HG03342 (cell line): ENCODE measurements around the gene KRTAP4-9.
"Not testable (repeated sequence)": the region's sequence is repeated elsewhere in the genome, so short reads cannot be mapped to it uniquely, and the experiment has no call there.

ENCODE experiments used
- ATAC-seq: cut with Tn5 transposase; IDR thresholded peaks from one replicate; pipeline ENCODE4 v1.9.1; 2021; ENCODE audit warnings: mild to moderate bottlenecking, moderate library complexity; ENCODE audit not compliant: unreplicated experiment

Gene KRTAP4-9

DNA sequence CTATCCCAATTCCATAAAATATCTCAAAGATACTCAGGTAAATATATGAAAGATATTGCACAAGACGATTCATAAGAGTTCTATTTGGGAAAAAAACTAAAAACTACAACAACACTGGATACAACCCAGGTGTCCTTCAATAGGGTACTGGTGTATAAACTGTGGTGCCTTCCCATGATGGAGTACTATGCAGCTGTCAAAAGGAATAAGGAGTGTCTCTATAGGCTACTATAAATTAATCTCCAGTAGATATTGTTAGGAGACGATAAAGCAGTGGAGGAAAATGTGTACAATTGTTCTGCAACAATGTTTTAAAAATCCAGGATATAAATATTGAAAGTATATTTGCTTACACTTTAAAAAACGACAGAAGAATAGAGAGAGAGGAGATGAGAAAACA lies 21.2 kb downstream of the KRTAP4-9 start:
- no peak for ATAC-seq

GRCh38 chr17:41127371-41127770 lies 22.2 kb downstream of the KRTAP4-9 start:
- ATAC-seq = no peak

GRCh38 chr17:41131979-41132378 lies 26.8 kb downstream of the KRTAP4-9 start:
- ATAC-seq = no peak

GRCh38 chr17:41133880-41134735 lies 28.9 kb downstream of the KRTAP4-9 start:
- no peak for ATAC-seq

DNA sequence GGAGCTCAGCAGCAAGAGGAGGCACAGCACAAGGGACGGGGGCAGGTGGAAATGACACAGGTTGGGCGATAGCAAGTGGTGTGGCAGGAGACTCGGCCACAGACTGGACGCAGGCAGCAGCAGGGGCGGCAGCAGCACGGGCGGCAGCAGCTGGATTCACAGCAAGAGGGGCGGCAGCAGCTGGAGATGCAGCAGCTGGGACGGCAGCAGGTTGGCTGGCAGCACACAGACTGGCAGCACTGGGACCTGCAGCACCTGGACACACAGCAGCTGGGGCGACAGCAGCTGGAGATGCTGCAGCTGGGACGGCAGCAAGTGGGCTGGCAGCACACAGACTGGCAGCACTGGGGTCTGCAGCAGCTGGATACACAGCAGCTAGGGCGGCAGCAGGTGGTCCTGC lies 34.7 kb downstream of the KRTAP4-9 start:
- ATAC-seq = not testable (repeated sequence)

DNA sequence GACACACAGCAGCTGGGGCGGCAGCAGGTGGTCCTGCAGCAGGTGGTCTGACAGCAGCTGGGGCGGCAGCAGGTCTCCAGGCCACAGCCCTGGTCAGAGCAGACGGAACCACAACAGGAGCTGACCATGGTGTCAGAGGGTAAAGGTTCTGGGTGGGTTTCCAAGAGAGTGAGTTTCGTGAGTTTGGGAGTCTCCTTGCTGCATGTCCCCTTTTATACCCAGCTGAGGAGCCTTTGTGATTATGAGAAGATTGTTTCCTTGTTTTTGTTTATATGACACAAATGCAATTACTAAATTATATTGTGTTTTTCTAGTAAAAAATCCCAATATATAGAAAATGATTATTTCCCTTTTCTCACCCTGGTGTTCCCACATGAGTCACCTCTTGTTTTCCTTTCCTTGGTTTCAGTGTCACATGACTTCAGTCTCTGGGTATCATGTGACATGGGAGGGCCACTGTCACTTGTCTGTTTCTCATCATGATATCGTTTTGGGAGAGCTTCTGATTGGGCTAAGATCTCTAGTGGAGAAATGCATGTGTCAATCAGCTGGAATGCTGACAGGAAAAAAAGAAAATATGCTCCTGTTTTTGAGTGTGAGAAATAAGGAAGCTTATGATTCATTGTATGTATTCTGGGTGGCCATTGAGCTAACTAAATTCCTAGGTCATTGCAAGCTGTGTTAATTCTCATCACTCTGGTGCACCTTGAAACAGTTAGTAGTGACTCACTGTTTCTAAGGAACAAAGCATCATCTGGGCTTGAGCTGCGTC lies 35.4 kb downstream of the KRTAP4-9 start, which contains the start of gene KRTAP4-6:
Gene KRTAP4-6 (minus strand): TSS at position 185 of the 772 bp plus-strand sequence. CDS start 57 bp downstream, at position 128.
- no peak for ATAC-seq

GRCh38 chr17:41141361-41141760 lies 36.2 kb downstream of the KRTAP4-9 start:
- ATAC-seq = no peak

- ATAC-seq = no peak
Measured at GRCh38 chr17:41144846-41145245, 39.7 kb downstream of the KRTAP4-9 start.

DNA sequence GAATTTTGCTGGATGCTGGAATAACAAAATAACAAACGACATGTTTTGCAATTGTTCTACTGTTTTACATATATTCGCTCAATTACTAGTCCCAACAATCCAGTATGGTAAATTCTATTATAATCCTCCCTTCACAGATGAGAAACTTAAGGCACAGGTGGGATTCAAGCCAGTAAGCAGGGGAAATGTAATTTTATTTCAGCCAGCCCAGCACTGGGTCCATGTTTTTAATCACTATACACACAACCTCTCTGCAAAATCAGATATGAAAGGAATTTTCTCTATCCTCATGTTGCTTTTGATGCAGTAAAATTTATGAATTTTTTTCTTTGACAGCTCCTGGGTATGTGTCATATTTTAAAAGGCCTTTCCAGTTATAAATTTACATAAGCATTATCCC lies 40.1 kb downstream of the KRTAP4-9 start:
- ATAC-seq = no peak

DNA sequence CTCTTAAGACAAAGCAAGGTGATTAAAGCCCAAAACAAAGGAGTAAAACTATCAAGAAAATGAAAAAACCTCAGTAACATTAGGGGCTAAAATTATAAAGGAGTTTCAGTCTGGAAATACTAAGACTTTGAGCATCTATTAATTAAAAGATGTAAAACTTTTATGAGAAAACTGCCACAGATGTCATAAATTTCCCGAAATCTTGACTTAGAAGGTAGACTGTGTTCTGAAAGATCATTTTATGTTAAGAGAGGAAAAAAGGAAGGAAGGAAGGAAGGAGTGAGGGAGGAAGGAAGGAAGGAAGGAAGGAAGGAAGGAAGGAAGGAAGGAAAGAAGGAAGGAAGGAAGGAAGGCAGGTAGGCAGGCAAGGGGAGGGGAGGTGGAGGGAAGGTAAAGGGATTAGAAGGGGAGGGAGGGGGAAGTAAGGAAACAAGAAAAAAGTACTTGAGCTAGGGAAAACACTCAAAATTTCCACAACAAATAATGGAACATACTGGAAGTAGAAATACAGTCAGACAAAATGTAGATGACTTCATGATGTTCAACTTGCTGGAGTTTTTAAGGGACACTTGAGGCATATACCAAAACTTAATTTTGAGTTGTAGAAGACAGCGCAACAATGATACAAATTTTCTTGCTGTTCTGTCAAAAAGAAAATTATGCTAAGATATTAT lies 42.5 kb downstream of the KRTAP4-9 start:
- ATAC-seq = no peak

DNA sequence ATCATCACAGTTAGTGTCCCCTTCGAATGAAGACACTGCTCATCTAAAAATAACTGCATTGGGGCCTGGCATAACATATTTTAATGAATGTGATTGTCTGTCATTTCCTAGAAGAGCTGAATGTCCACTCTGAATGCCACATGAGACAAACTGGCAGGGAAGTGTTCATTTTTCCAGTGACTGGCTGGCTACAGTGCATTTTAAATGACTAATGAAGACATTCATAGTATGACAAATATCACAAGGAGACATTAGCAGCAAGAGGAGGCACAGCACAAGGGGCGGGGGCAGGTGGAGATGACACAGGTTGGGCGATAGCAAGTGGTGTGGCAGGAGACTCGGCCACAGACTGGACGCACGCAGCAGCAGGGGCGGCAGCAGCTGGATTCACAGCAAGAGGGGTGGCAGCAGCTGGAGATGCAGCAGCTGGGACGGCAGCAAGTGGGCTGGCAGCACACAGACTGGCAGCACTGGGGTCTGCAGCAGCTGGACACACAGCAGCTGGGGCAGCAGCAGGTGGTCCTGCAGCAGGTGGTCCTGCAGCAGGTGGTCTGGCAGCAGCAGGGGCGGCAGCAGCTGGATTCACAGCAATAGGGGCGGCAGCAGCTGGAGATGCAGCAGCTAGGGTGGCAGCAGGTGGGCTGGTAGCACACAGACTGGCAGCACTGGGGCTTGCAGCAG lies 43.9 kb downstream of the KRTAP4-9 start:
- ATAC-seq = not testable (repeated sequence)

GRCh38 chr17:41149652-41149985 lies 44.4 kb downstream of the KRTAP4-9 start, which contains the start of gene KRTAP4-5:
Gene KRTAP4-5, minus strand, starts transcription at chr17:41149825. Its CDS starts 58 bp downstream, at chr17:41149767.
- no peak for ATAC-seq

DNA sequence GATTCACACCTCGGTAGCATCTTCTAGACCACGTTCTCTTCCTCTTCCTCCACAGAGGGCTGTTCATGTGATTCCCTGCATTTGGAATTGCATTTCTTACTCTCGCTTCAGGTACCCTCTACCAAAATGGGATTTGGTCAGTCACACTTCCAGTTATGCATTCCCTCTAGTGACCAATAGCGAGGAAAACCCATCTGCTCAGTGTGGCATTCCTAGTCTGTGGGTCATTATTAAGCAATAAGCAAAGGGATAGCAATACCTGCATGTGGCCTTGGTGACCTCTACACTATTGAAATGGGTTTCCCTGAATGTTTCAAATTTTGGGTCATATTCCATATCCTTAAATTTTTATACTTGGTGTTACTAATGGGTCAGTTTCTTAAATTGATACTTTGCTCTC lies 44.8 kb downstream of the KRTAP4-9 start:
- no peak for ATAC-seq

- ATAC-seq = no peak
Measured at GRCh38 chr17:41151525-41151924, 46.3 kb downstream of the KRTAP4-9 start.

GRCh38 chr17:41153856-41154255 lies 48.7 kb downstream of the KRTAP4-9 start:
- ATAC-seq = no peak
